ENCODE results near the gene KIAA2012.

Gene KIAA2012

GRCh38 chr2:202069170-202070067 is 3.6 kb upstream of the KIAA2012 start:
- no peak for TF ChIP-seq CTCF (IDR thresholded peaks at IDR 0.05; ENCODE audit: low read depth, low read length, missing control alignments)
- no peak overlapping the region for H3K4me3 ChIP-seq (ENCODE audit: low read depth, low read length)
- no peak for DNase-seq (ENCODE audit: low read depth)
- in situ Hi-C loops (cut with HindIII; ENCODE audit: low sequenced_read_pairs), result no loop called here

GRCh38 chr2:202071107-202071506 is 1.9 kb upstream of the KIAA2012 start:
- no peak for DNase-seq (ENCODE audit: low read depth)
- no peak overlapping the region for H3K4me3 ChIP-seq (ENCODE audit: low read depth, low read length)
- in situ Hi-C loops (cut with HindIII; ENCODE audit: low sequenced_read_pairs), result no loop called here
- TF ChIP-seq CTCF (IDR thresholded peaks at IDR 0.05; ENCODE audit: low read depth, low read length, missing control alignments), result no peak

GRCh38 chr2:202072226-202072625 is 829 bp upstream of the KIAA2012 start:
- in situ Hi-C loops (cut with HindIII; ENCODE audit: low sequenced_read_pairs), result no loop called here
- H3K4me3 ChIP-seq (ENCODE audit: low read depth, low read length), result no peak overlapping the region
- TF ChIP-seq CTCF (IDR thresholded peaks at IDR 0.05; ENCODE audit: low read depth, low read length, missing control alignments), result no peak
- DNase-seq (ENCODE audit: low read depth), result no peak

- DNase-seq (ENCODE audit: low read depth), result no peak
- in situ Hi-C loops (cut with HindIII; ENCODE audit: low sequenced_read_pairs), result no loop called here
- TF ChIP-seq CTCF (IDR thresholded peaks at IDR 0.05; ENCODE audit: low read depth, low read length, missing control alignments), result no peak
- no peak overlapping the region for H3K4me3 ChIP-seq (ENCODE audit: low read depth, low read length)
Observed at GRCh38 chr2:202074324-202074723, 1.3 kb downstream of the KIAA2012 start.

GRCh38 chr2:202079310-202079709 is 6.3 kb downstream of the KIAA2012 start:
- no peak overlapping the region for H3K4me3 ChIP-seq (ENCODE audit: low read depth, low read length)
- DNase-seq (ENCODE audit: low read depth), result no peak
- in situ Hi-C loops (cut with HindIII; ENCODE audit: low sequenced_read_pairs), result no loop called here
- TF ChIP-seq CTCF (IDR thresholded peaks at IDR 0.05; ENCODE audit: low read depth, low read length, missing control alignments), result no peak

- no peak for TF ChIP-seq CTCF (IDR thresholded peaks at IDR 0.05; ENCODE audit: low read depth, low read length, missing control alignments)
- in situ Hi-C loops (cut with HindIII; ENCODE audit: low sequenced_read_pairs), result no loop called here
- peak; percentile 33 for DNase-seq (ENCODE audit: low read depth)
- H3K4me3 ChIP-seq (ENCODE audit: low read depth, low read length), result no peak overlapping the region
Observed at GRCh38 chr2:202084265-202084664, 11.2 kb downstream of the KIAA2012 start.
